GM18870 (cell line): ENCODE results near the gene TGDS.
A peak's percentile ranks its signal among the peaks of the same experiment; 100 is the strongest.
"Not testable (repeated sequence)": the region's sequence is repeated elsewhere in the genome, so short reads cannot be mapped to it uniquely, and the experiment has no call there.

Source experiments
- ATAC-seq: cut with Tn5 transposase; IDR thresholded peaks from one replicate; pipeline ENCODE4 v1.9.1; 2021; ENCODE audit warnings: moderate library complexity; ENCODE audit not compliant: unreplicated experiment

The TGDS gene

GRCh38 chr13:94595950-94596574, at the start of gene TGDS:
Gene TGDS, minus strand, starts transcription at chr13:94596152. Its CDS starts 16 bp downstream, at chr13:94596136.
- peak; percentile 89 for ATAC-seq

- ATAC-seq = no peak
These were observed 45.5 kb upstream of the TGDS start for GRCh38 chr13:94641409-94641941.

- no peak for ATAC-seq
These were observed 44.8 kb upstream of the TGDS start for GRCh38 chr13:94640721-94641120.

GRCh38 chr13:94637677-94638076, 41.7 kb upstream of the TGDS start:
- not testable (repeated sequence) for ATAC-seq

GRCh38 chr13:94636942-94637578, 41.1 kb upstream of the TGDS start:
- no peak for ATAC-seq

GRCh38 chr13:94636096-94636495, 40.1 kb upstream of the TGDS start:
- ATAC-seq = not testable (repeated sequence)

- no peak for ATAC-seq
These were observed 36.5 kb upstream of the TGDS start for GRCh38 chr13:94632226-94632980.

GRCh38 chr13:94630858-94631257, 34.9 kb upstream of the TGDS start:
- no peak for ATAC-seq

- no peak for ATAC-seq
These were observed 27.4 kb upstream of the TGDS start for GRCh38 chr13:94623316-94623715.

GRCh38 chr13:94622344-94622743, 26.4 kb upstream of the TGDS start:
- no peak for ATAC-seq

- ATAC-seq = peak; percentile 81
These were observed 24.4 kb upstream of the TGDS start for GRCh38 chr13:94620286-94620896.

GRCh38 chr13:94617389-94618000, 21.5 kb upstream of the TGDS start:
- no peak for ATAC-seq

- ATAC-seq = no peak
These were observed 17.1 kb upstream of the TGDS start for GRCh38 chr13:94613051-94613450.

GRCh38 chr13:94612050-94612449, 16.1 kb upstream of the TGDS start:
- ATAC-seq = no peak

GRCh38 chr13:94610475-94610874, 14.5 kb upstream of the TGDS start:
- ATAC-seq = no peak

GRCh38 chr13:94609196-94609595, 13.2 kb upstream of the TGDS start:
- ATAC-seq = no peak

GRCh38 chr13:94608586-94608985, 12.6 kb upstream of the TGDS start:
- no peak for ATAC-seq

- ATAC-seq = no peak
These were observed 12.0 kb upstream of the TGDS start for GRCh38 chr13:94607939-94608338.

- no peak for ATAC-seq
These were observed 11.1 kb upstream of the TGDS start for GRCh38 chr13:94607056-94607455.

- ATAC-seq = no peak
These were observed 6.5 kb upstream of the TGDS start for GRCh38 chr13:94602467-94602866.
